PFSK-1 (cell line): ENCODE results near the gene RCC1.

Experiments used
- FOXP2 ChIP-seq: optimal IDR thresholded peaks from 2 replicates; pipeline ENCODE3; 2011; ENCODE audit warnings: borderline replicate concordance, control low read depth, inconsistent platforms; ENCODE audit not compliant: insufficient read depth; ENCODE audit errors: extremely low read length, extremely low read depth
- POLR2AphosphoS5 ChIP-seq: IDR thresholded peaks from 2 replicates; pipeline ENCODE4 v1.6.1; 2012; ENCODE audit warnings: low read depth, mild to moderate bottlenecking, control low read depth, low read length, moderate library complexity
- REST ChIP-seq, 2 experiments: IDR thresholded peaks; 2 replicates each; pipeline versions ENCODE4 v1.6.1 to v1.8.0; 2011 to 2012; ENCODE audit warnings: low read depth in 2 of 2, low read length in 2 of 2, control low read depth in 1 of 2, inconsistent platforms in 1 of 2, mild to moderate bottlenecking in 1 of 2, moderate library complexity in 1 of 2; ENCODE audit not compliant: insufficient read depth in 1 of 2
- SIN3A ChIP-seq: IDR thresholded peaks from 2 replicates; pipeline ENCODE4 v1.6.1; 2012; ENCODE audit warnings: mild to moderate bottlenecking, low read length, moderate library complexity, borderline replicate concordance; ENCODE audit not compliant: insufficient read depth
- TAF1 ChIP-seq: IDR thresholded peaks from 2 replicates; pipeline ENCODE4 v1.6.1; 2012; ENCODE audit warnings: low read length, control low read depth, borderline replicate concordance; ENCODE audit not compliant: insufficient read depth

Gene RCC1

GRCh38 chr1:28499553-28499952, 6.3 kb upstream of the RCC1 start:
- no peak for TF ChIP-seq FOXP2
- TF ChIP-seq TAF1: no peak
- TF ChIP-seq POLR2AphosphoS5: no peak
- no peak for TF ChIP-seq REST (IDR thresholded peaks at IDR 0.05; ENCODE audit: insufficient read depth in 1 of 2, low read depth in 2 of 2, low read length in 2 of 2)
- TF ChIP-seq SIN3A: no peak

GRCh38 chr1:28501925-28502324, 3.9 kb upstream of the RCC1 start:
- no peak for TF ChIP-seq SIN3A
- TF ChIP-seq REST (IDR thresholded peaks at IDR 0.05; ENCODE audit: insufficient read depth in 1 of 2, low read depth in 2 of 2, low read length in 2 of 2): no peak
- no peak for TF ChIP-seq POLR2AphosphoS5
- TF ChIP-seq FOXP2: no peak
- TF ChIP-seq TAF1: no peak

- no peak for TF ChIP-seq SIN3A
- no peak for TF ChIP-seq TAF1
- no peak for TF ChIP-seq FOXP2
- TF ChIP-seq REST (IDR thresholded peaks at IDR 0.05; ENCODE audit: insufficient read depth in 1 of 2, low read depth in 2 of 2, low read length in 2 of 2): no peak
- no peak for TF ChIP-seq POLR2AphosphoS5
Observed at GRCh38 chr1:28503117-28503516, 2.7 kb upstream of the RCC1 start.

GRCh38 chr1:28506907-28507246, 1.0 kb downstream of the RCC1 start:
- no peak for TF ChIP-seq TAF1
- TF ChIP-seq POLR2AphosphoS5: no peak
- TF ChIP-seq SIN3A: no peak
- no peak for TF ChIP-seq FOXP2
- TF ChIP-seq REST (IDR thresholded peaks at IDR 0.05; ENCODE audit: insufficient read depth in 1 of 2, low read depth in 2 of 2, low read length in 2 of 2): no peak

GRCh38 chr1:28507247-28507645, 1.4 kb downstream of the RCC1 start:
- TF ChIP-seq REST (IDR thresholded peaks at IDR 0.05; ENCODE audit: insufficient read depth in 1 of 2, low read depth in 2 of 2, low read length in 2 of 2) (0 out of 4 replicates have a peak, but pooled peaks of 1 of the 2 experiments have one; percentile 19), POLR2AphosphoS5 (peak; percentile 70; the same call in 1 of the 2 replicates), SIN3A (no peak), FOXP2 (no peak), TAF1 (no peak)
